Astrocyte of the spinal cord (primary cell): ENCODE results near the gene HOXA7.

ENCODE experiments used
- DNase-seq: peaks from one replicate; pipeline ENCODE4 v3.0.0; 2011; ENCODE audit warnings: low read depth, low spot score
- H3K4me3 ChIP-seq: 2 replicates; pipeline ENCODE4 v1.5.1; 2011; ENCODE audit warnings: low read depth, mild to moderate bottlenecking, low read length, moderate library complexity
- in situ Hi-C: cut with HindIII; loops from 2 replicates; pipeline ENCODE4 v1.10.0; 2017; ENCODE audit warnings: low sequenced_read_pairs
- TF ChIP-seq, protein P1 (sequence below): IDR thresholded peaks from 2 replicates; pipeline ENCODE4 v1.5.1; 2012; ENCODE audit warnings: low read depth, mild to moderate bottlenecking, low read length, inconsistent platforms

The HOXA7 gene

DNA sequence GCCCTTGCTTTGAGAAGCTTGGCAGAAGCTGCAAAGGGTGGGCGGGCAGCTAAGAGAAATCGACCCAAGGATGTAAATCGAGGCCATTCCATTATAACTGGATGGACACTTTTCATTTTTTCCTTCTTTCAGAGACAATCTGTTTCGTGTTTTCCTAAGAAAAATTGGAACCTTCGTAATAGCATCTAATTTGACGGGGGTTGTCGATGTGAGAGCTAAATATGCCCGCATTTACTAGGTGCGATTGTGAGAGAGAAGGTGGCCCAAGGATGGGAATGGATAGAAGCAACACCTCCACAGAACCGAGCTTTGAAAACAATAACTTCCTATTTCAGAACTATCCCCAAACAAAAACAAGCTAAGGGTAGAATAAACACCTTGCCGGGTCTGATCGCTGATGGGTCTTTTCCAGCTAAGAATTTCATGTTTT lies 25.1 kb downstream of the HOXA7 start:
- in situ Hi-C loops = no loop called here
- TF ChIP-seq, protein P1, sequence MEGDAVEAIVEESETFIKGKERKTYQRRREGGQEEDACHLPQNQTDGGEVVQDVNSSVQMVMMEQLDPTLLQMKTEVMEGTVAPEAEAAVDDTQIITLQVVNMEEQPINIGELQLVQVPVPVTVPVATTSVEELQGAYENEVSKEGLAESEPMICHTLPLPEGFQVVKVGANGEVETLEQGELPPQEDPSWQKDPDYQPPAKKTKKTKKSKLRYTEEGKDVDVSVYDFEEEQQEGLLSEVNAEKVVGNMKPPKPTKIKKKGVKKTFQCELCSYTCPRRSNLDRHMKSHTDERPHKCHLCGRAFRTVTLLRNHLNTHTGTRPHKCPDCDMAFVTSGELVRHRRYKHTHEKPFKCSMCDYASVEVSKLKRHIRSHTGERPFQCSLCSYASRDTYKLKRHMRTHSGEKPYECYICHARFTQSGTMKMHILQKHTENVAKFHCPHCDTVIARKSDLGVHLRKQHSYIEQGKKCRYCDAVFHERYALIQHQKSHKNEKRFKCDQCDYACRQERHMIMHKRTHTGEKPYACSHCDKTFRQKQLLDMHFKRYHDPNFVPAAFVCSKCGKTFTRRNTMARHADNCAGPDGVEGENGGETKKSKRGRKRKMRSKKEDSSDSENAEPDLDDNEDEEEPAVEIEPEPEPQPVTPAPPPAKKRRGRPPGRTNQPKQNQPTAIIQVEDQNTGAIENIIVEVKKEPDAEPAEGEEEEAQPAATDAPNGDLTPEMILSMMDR = no peak
- no peak for DNase-seq
- H3K4me3 ChIP-seq = peak overlapping the region; percentile 45

DNA sequence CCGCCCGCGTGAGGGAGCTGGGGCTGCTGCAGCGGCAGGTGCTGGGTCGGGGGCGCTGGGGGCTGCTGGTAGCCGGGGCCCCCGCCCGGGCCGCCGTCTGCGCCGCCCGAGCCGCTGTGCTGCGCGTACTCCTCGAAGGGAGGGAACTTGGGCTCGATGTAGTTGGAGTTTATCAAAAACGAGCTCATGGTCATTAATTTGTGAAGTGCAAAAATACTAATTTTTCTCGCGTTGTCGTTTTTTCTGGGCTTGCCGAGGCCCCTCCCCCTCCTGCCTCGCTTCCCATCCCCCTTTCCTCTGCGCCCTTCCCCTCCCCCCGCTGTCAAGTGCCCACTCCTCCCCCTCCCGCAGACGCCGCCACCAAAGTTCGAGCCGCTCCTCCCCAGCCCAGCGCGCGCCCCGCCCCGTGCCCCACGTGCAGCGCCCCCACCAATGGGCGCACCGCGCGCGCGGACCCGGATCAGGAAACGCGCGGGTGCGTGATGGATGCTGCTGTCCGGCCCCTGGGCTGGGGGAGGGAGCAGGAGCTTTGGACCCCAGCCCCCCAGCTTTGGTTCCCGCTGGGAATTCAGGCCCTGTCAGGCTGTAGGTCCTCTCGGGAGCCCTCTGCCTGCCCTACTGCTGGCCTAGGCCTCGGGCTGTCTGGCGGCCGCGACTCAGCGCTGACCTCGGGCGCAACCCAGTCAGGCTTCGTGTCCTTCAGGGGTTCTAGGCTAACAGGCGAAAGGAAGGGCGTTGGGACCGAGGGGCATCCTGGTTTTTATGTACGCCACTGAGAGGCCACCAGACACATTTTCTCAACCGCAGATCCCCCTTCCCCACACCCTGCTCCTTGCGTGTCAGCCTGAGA lies 25.7 kb downstream of the HOXA7 start, which contains the start of gene HOXA4:
TSS of gene HOXA4 (minus strand) at position 218 of the 850 bp plus-strand sequence. CDS start at position 194, 24 bp downstream.
- peak; percentile 92 for DNase-seq
- in situ Hi-C loops = no loop called here
- H3K4me3 ChIP-seq = peak within 1 kb of the TSS; percentile 53
- TF ChIP-seq, protein P1 = no peak

DNA sequence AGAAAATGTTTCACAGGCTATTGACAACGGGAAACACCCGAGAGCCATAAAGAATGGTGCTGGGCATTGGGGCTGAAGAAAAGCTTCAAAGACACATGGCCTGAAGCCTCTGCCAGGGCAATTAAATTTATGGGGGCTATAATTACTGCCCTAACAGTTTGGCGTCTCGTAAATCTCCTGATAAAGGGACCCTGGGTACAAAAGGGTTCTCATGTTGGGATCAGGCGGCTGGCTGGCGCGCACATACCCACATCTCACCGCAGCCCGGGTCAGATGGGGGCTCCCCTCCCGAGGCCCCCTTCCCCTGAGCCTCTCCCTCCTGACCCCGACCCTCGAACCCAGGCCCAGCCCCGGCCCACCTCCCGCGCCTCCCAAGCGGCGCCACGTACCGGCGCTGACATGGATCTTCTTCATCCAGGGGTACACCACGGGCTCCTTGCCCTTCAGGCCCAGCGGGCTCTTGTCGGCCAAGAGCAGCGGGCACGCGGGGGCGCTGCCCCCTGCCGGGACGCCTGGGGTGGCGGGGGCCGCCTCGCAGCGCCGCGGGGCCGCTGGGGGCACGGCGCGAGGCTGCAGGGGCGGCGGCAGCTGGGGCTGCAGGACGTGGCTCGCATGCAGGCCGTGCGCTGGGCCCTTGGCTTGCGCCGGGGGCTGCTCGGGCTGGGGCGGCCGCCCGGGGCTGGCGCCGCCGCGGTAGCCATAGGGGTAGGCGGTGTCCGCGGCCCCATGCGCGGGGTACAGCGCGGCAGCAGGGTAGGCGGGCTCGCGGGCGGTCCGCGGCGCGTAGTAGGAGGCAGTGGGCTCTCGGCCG lies 26.5 kb downstream of the HOXA7 start:
- no peak for DNase-seq
- peak overlapping the region; percentile 53 for H3K4me3 ChIP-seq

DNA sequence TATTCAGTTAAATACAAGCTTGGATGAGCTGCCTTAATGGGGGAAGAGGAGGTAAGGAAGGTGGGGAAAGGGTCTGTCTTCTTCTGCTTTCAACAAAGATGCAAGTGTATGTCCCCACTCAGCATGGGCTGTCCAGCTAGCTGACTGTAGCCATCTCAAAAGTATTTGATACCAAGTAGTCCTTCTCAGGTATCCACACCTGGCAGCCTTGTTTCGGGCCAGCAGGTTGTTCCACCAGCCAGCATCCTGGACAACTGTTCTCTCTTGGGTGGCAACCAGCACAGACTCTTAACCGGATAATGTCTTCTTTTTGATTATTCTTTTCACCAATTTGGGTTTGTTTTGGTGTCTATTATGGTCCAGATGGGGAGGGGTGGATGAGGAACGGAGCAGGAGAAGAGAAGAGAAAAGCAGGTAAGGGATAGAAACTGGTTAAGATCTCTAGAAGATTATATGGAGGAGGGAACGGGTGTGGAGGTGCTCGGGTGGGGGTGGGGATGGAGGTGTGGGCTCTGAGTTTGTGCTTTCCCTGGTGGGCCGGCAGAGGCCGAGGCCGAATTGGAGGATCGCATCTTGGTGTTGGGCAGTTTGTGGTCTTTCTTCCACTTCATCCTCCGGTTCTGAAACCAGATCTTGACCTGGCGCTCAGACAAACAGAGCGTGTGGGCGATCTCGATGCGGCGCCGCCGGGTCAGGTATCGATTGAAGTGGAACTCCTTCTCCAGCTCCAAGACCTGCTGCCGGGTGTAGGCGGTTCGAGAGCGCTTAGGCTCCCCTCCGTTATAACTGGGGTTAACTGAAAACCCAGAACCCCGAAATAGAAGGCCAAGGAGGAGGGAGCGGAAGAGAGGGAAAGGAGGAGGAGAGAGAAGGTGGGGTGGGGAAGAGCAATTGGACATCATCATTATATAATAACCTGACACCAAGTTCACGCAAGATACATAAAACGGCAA lies 27.4 kb downstream of the HOXA7 start:
- no peak for DNase-seq
- in situ Hi-C loops = loop anchor here (10.0 kb wide), 1 partner anchor 274 kb away; no protein-coding TSS in a partner anchor
- TF ChIP-seq, protein P1 = no peak
- peak overlapping the region; percentile 53 for H3K4me3 ChIP-seq

More for the DNA sequence above, 26.5 kb downstream of the HOXA7 start:
- TF ChIP-seq, protein P1 = no peak
- in situ Hi-C loops = loop anchor here (10.0 kb wide), 1 partner anchor 275 kb away; no protein-coding TSS in a partner anchor

DNA sequence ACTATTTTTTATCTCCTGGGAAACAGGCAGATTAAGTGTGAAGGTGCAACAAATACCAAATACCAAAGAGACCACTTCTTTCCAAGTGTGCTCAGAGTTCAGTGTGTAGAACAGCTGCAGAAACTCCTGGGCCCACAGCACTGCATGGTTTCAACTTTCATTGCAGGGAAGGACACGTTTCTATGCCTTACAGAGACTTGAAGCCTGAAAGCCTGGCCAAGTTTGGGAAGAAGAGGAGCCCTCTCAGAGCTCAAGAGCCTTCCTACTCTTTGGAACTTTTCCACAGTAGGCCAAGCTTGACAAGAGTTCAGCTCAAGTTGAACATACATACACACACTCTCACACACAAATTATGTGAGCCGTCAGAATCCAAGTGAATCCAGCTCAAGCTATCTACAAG lies 28.4 kb downstream of the HOXA7 start:
- peak; percentile 76 for DNase-seq
- H3K4me3 ChIP-seq = no peak overlapping the region
- in situ Hi-C loops = loop anchor here (10.0 kb wide), 1 partner anchor 273 kb away; no protein-coding TSS in a partner anchor
- TF ChIP-seq, protein P1 = no peak
